DOHH2 (cell line): ENCODE data around the gene LMOD3.

Experiments used
- H3F3A ChIP-seq: fragments of 200-600 bp; sonication (generic), shearing (Covaris generic); 2 replicates; pipeline ENCODE4 v1.6.0; 2016; ENCODE audit warnings: antibody characterized with exemption, mild to moderate bottlenecking; ENCODE audit not compliant: control insufficient read depth, insufficient read depth
- H3K27ac ChIP-seq: fragments of 200-600 bp; sonication (generic); 2 replicates; pipeline ENCODE4 v1.5.1; 2014; ENCODE audit warnings: low read depth, mild to moderate bottlenecking, low read length, moderate library complexity
- H3K27me3 ChIP-seq: fragments of 200-600 bp; sonication (generic); 2 replicates; pipeline ENCODE4 v1.6.1; 2014; ENCODE audit warnings: mild to moderate bottlenecking, low read length, mixed read lengths; ENCODE audit not compliant: control insufficient read depth
- H3K36me3 ChIP-seq: fragments of 200-600 bp; sonication (generic); 2 replicates; pipeline ENCODE4 v1.6.1; 2014; ENCODE audit warnings: mild to moderate bottlenecking, low read length, moderate library complexity, mixed read lengths; ENCODE audit not compliant: control insufficient read depth
- H3K4me1 ChIP-seq: fragments of 200-600 bp; sonication (generic); 2 replicates; pipeline ENCODE4 v1.6.1; 2014; ENCODE audit warnings: mild to moderate bottlenecking, low read length, mixed read lengths; ENCODE audit not compliant: control insufficient read depth
- H3K4me2 ChIP-seq: fragments of 200-600 bp; sonication (generic); 2 replicates; pipeline ENCODE4 v1.6.0; 2014; ENCODE audit warnings: mild to moderate bottlenecking, low read length, moderate library complexity
- H3K4me3 ChIP-seq: fragments of 200-600 bp; sonication (generic); 2 replicates; pipeline ENCODE4 v1.5.1; 2014; ENCODE audit warnings: mild to moderate bottlenecking, low read length, mixed read lengths
- H3K79me2 ChIP-seq: fragments of 200-600 bp; sonication (generic); 2 replicates; pipeline ENCODE4 v1.6.1; 2014; ENCODE audit warnings: mild to moderate bottlenecking, low read length, mixed read lengths; ENCODE audit not compliant: control insufficient read depth
- H3K9me2 ChIP-seq: fragments of 200-600 bp; sonication (generic); replicated peaks from 2 replicates; pipeline ENCODE4 v1.6.1; 2014; ENCODE audit warnings: mild to moderate bottlenecking, low read length, mixed read lengths; ENCODE audit not compliant: control insufficient read depth
- H3K9me3 ChIP-seq: fragments of 200-600 bp; sonication (generic); 2 replicates; pipeline ENCODE4 v1.6.1; 2014; ENCODE audit warnings: antibody characterized with exemption, low read length, mixed read lengths; ENCODE audit not compliant: control insufficient read depth, insufficient read depth
- H4K20me1 ChIP-seq: fragments of 200-600 bp; sonication (generic); 2 replicates; pipeline ENCODE4 v1.6.0; 2014; ENCODE audit warnings: low read depth, mild to moderate bottlenecking, antibody characterized with exemption, low read length, moderate library complexity; ENCODE audit not compliant: control insufficient read depth, insufficient read depth
- CTCF ChIP-seq: fragments of 200-600 bp; sonication (generic); IDR thresholded peaks from one replicate; pipeline ENCODE4 v1.5.1; 2014; ENCODE audit warnings: antibody characterized with exemption, mild to moderate bottlenecking, low read depth, low read length; ENCODE audit not compliant: poor library complexity, severe bottlenecking
- EZH2phosphoT487 ChIP-seq: fragments of 200-600 bp; sonication (generic); IDR thresholded peaks from 2 replicates; pipeline ENCODE4 v1.6.1; 2017; ENCODE audit warnings: borderline replicate concordance, mild to moderate bottlenecking, antibody characterized with exemption, low read length, moderate library complexity, mixed read lengths

The LMOD3 gene

GRCh38 chr3:69121513-69121912, 882 bp downstream of the LMOD3 start:
- H3K27ac ChIP-seq = no peak overlapping the region
- no peaks in the 10 kb centered on the region for H3F3A ChIP-seq

GRCh38 chr3:69120879-69121464, 1.4 kb downstream of the LMOD3 start:
- H3F3A ChIP-seq = no peaks in the 10 kb centered on the region
- no peaks in the 10 kb centered on the region for H3K4me1 ChIP-seq
- H3K79me2 ChIP-seq = no peaks in the 10 kb centered on the region
- no peak overlapping the region for H3K4me2 ChIP-seq
- H3K27me3 ChIP-seq = peaks cover 11% of the 10 kb centered on the region; the same call in 1 of the 2 replicates
- H3K4me3 ChIP-seq = no peak overlapping the region
- H3K9me2 ChIP-seq = no peaks in the 10 kb centered on the region
- no peaks in the 10 kb centered on the region for H4K20me1 ChIP-seq
- TF ChIP-seq EZH2phosphoT487 = no peak
- peak; percentile 88 for TF ChIP-seq CTCF
- H3K9me3 ChIP-seq = no peaks in the 10 kb centered on the region
- no peaks in the 10 kb centered on the region for H3K36me3 ChIP-seq
- no peak overlapping the region for H3K27ac ChIP-seq

More at GRCh38 chr3:69121513-69121912, 882 bp downstream of the LMOD3 start:
- H3K27me3 ChIP-seq = peaks cover 16% of the 10 kb centered on the region; the same call in 1 of the 2 replicates
- no peaks in the 10 kb centered on the region for H3K9me2 ChIP-seq
- H4K20me1 ChIP-seq = no peaks in the 10 kb centered on the region
- no peak overlapping the region for H3K4me2 ChIP-seq
- no peaks in the 10 kb centered on the region for H3K9me3 ChIP-seq
- TF ChIP-seq CTCF (no peak), EZH2phosphoT487 (no peak)
- H3K4me3 ChIP-seq = no peak overlapping the region
- H3K36me3 ChIP-seq = no peaks in the 10 kb centered on the region
- no peaks in the 10 kb centered on the region for H3K4me1 ChIP-seq
- H3K79me2 ChIP-seq = no peaks in the 10 kb centered on the region

- no peak overlapping the region for H3K4me3 ChIP-seq
- H4K20me1 ChIP-seq = no peaks in the 10 kb centered on the region
- H3K4me1 ChIP-seq = no peaks in the 10 kb centered on the region
- H3K9me2 ChIP-seq = no peaks in the 10 kb centered on the region
- H3K79me2 ChIP-seq = no peaks in the 10 kb centered on the region
- H3K27ac ChIP-seq = no peak overlapping the region
- no peaks in the 10 kb centered on the region for H3F3A ChIP-seq
- H3K27me3 ChIP-seq = peaks cover 9% of the 10 kb centered on the region; the same call in 1 of the 2 replicates
- no peaks in the 10 kb centered on the region for H3K36me3 ChIP-seq
- no peaks in the 10 kb centered on the region for H3K9me3 ChIP-seq
- no peak overlapping the region for H3K4me2 ChIP-seq
- TF ChIP-seq CTCF (no peak), EZH2phosphoT487 (no peak)
Observed at GRCh38 chr3:69119681-69120080, 2.7 kb downstream of the LMOD3 start.
